HEK293 (cell line): ENCODE measurements around the gene DNAI7.

Experiments used
- CTCF ChIA-PET: fragments of 350-600 bp; formaldehyde crosslinking; extraction: SDS; loops from one replicate; lab custom pipeline; 2021; ENCODE audit warnings: antibody characterized with exemption; lab: Yijun Ruan, JAX
- POLR2A ChIA-PET: fragments of 300-600 bp; formaldehyde crosslinking; extraction: SDS; loops from one replicate; lab custom pipeline; 2020; ENCODE audit warnings: antibody characterized with exemption, inconsistent platforms; lab: Yijun Ruan, JAX
- H3K27ac ChIP-seq: fragments of 200-500 bp; sonication (Bioruptor generic); 2 replicates; pipeline ENCODE4 v1.5.1; 2014; ENCODE audit warnings: low read depth, low read length, control low read depth, inconsistent platforms; ENCODE audit errors: extremely low read depth
- H3K36me3 ChIP-seq, 2 experiments: fragments of 200-500 bp in 1 of 2; sonication (Bioruptor generic) in 1 of 2; 1 replicate in 1 of 2; 2 replicates in 1 of 2; pipeline ENCODE4 v1.5.1; 2014 to 2017; ENCODE audit warnings: inconsistent platforms in 2 of 2, low read length in 2 of 2; ENCODE audit not compliant: control insufficient read depth in 2 of 2, insufficient read depth in 1 of 2
- H3K4me1 ChIP-seq: fragments of 200-500 bp; sonication (Bioruptor generic); 2 replicates; pipeline ENCODE4 v1.5.1; 2014; ENCODE audit warnings: mild to moderate bottlenecking, low read length, inconsistent platforms; ENCODE audit not compliant: control insufficient read depth, insufficient read depth
- H3K4me3 ChIP-seq: 2 replicates; pipeline ENCODE4 v1.5.1; 2011; ENCODE audit warnings: low read depth, mild to moderate bottlenecking, control low read depth, low read length, moderate library complexity
- H3K9me3 ChIP-seq: fragments of 200-500 bp; sonication (Bioruptor generic); 2 replicates; pipeline ENCODE4 v1.5.1; 2014; ENCODE audit warnings: low read depth, low read length, inconsistent platforms; ENCODE audit not compliant: control insufficient read depth, insufficient read depth
- BCL11A ChIP-seq: fragments of 450-650 bp; formaldehyde crosslinking; IDR thresholded peaks from 2 replicates; pipeline ENCODE4 v1.5.1; 2016; ENCODE audit warnings: low read depth, missing biosample characterization, missing genetic modification characterization
- BCL11B ChIP-seq: fragments of 450-650 bp; formaldehyde crosslinking; IDR thresholded peaks from 2 replicates; pipeline ENCODE4 v1.5.1; 2016; ENCODE audit warnings: low read depth, missing biosample characterization, missing genetic modification characterization
- EGR2 ChIP-seq: fragments of 450-650 bp; formaldehyde crosslinking; IDR thresholded peaks from 2 replicates; pipeline ENCODE4 v1.5.1; 2016; ENCODE audit warnings: low read depth, missing biosample characterization, missing genetic modification characterization
- GLIS2 ChIP-seq: fragments of 450-650 bp; formaldehyde crosslinking; IDR thresholded peaks from 2 replicates; pipeline ENCODE4 v1.5.1; 2016; ENCODE audit warnings: missing biosample characterization, missing genetic modification characterization
- HOXD13 ChIP-seq: sonication (generic); formaldehyde crosslinking; IDR thresholded peaks from 2 replicates; pipeline ENCODE4 v1.8.0; 2022; ENCODE audit warnings: missing genetic modification reagents, borderline replicate concordance
- IKZF3 ChIP-seq: fragments of 450-650 bp; IDR thresholded peaks from 2 replicates; pipeline ENCODE4 v1.5.0; 2018; ENCODE audit warnings: missing biosample characterization, mild to moderate bottlenecking, missing genetic modification characterization, moderate library complexity
- OSR2 ChIP-seq: fragments of 450-650 bp; formaldehyde crosslinking; IDR thresholded peaks from 2 replicates; pipeline ENCODE4 v1.5.1; 2016; ENCODE audit warnings: missing biosample characterization, missing genetic modification characterization
- PRDM1 ChIP-seq: fragments of 450-650 bp; formaldehyde crosslinking; IDR thresholded peaks from 2 replicates; pipeline ENCODE4; 2016; ENCODE audit warnings: missing biosample characterization, missing genetic modification characterization
- SP2 ChIP-seq: fragments of 450-650 bp; formaldehyde crosslinking; IDR thresholded peaks from 2 replicates; pipeline ENCODE4 v1.5.1; 2016; ENCODE audit warnings: missing biosample characterization, missing genetic modification characterization
- TCF7L2 ChIP-seq: IDR thresholded peaks from 2 replicates; pipeline ENCODE4 v1.6.1; 2011; ENCODE audit warnings: low read depth, mild to moderate bottlenecking, inconsistent platforms, low read length, moderate library complexity, borderline replicate concordance
- YY2 ChIP-seq: fragments of 450-650 bp; formaldehyde crosslinking; IDR thresholded peaks from 2 replicates; pipeline ENCODE4 v1.5.1; 2016; ENCODE audit warnings: missing biosample characterization, missing genetic modification characterization
- ZBTB11 ChIP-seq: fragments of 450-650 bp; formaldehyde crosslinking; conservative IDR thresholded peaks from 2 replicates; pipeline ENCODE4 v1.5.1; 2016; ENCODE audit warnings: low read depth, missing biosample characterization, missing genetic modification characterization
- ZBTB48 ChIP-seq: fragments of 450-650 bp; formaldehyde crosslinking; IDR thresholded peaks from 2 replicates; pipeline ENCODE4 v1.5.1; 2016; ENCODE audit warnings: missing biosample characterization, missing genetic modification characterization
- ZBTB8A ChIP-seq: fragments of 450-650 bp; formaldehyde crosslinking; IDR thresholded peaks from 2 replicates; pipeline ENCODE4 v1.5.1; 2016; ENCODE audit warnings: missing biosample characterization, missing genetic modification characterization
- ZNF112 ChIP-seq: fragments of 450-650 bp; formaldehyde crosslinking; IDR thresholded peaks from 2 replicates; pipeline ENCODE4 v1.5.0; 2017; ENCODE audit warnings: missing biosample characterization, missing genetic modification characterization
- ZNF140 ChIP-seq: fragments of 450-650 bp; formaldehyde crosslinking; IDR thresholded peaks from 2 replicates; pipeline ENCODE4 v1.5.1; 2016; ENCODE audit warnings: missing biosample characterization, missing genetic modification characterization
- ZNF16 ChIP-seq: fragments of 450-650 bp; formaldehyde crosslinking; IDR thresholded peaks from 2 replicates; pipeline ENCODE4 v1.5.1; 2016; ENCODE audit warnings: low read depth, missing biosample characterization, missing genetic modification characterization
- ZNF174 ChIP-seq: fragments of 450-650 bp; formaldehyde crosslinking; IDR thresholded peaks from 2 replicates; pipeline ENCODE4 v1.5.0; 2017; ENCODE audit warnings: missing biosample characterization, mild to moderate bottlenecking, missing genetic modification characterization
- ZNF175 ChIP-seq: fragments of 450-650 bp; formaldehyde crosslinking; IDR thresholded peaks from 2 replicates; pipeline ENCODE4 v1.5.1; 2016; ENCODE audit warnings: missing biosample characterization, missing genetic modification characterization
- ZNF214 ChIP-seq: fragments of 450-650 bp; formaldehyde crosslinking; IDR thresholded peaks from 2 replicates; pipeline ENCODE4 v1.5.1; 2017; ENCODE audit warnings: missing biosample characterization, mild to moderate bottlenecking, missing genetic modification characterization, borderline replicate concordance
- ZNF266 ChIP-seq: fragments of 450-650 bp; formaldehyde crosslinking; IDR thresholded peaks from 2 replicates; pipeline ENCODE4 v1.5.1; 2016; ENCODE audit warnings: missing biosample characterization, missing genetic modification characterization, low read depth
- ZNF274 ChIP-seq, 2 experiments: fragments of 200-500 bp in 1 of 2; fragments of 450-650 bp in 1 of 2; sonication (Bioruptor generic) in 1 of 2; formaldehyde crosslinking in 1 of 2; IDR thresholded peaks; 2 replicates each; pipeline versions ENCODE4 v1.5.1 to v1.6.1; 2014 to 2016; ENCODE audit warnings: borderline replicate concordance in 1 of 2, inconsistent platforms in 1 of 2, low read length in 1 of 2, missing biosample characterization in 1 of 2, missing genetic modification characterization in 1 of 2
- ZNF302 ChIP-seq: fragments of 450-650 bp; formaldehyde crosslinking; IDR thresholded peaks from 2 replicates; pipeline ENCODE4 v1.5.1; 2016; ENCODE audit warnings: missing biosample characterization, missing genetic modification characterization, low read depth
- ZNF362 ChIP-seq: fragments of 450-650 bp; formaldehyde crosslinking; IDR thresholded peaks from 2 replicates; pipeline ENCODE4 v1.5.1; 2016; ENCODE audit warnings: missing biosample characterization, missing genetic modification characterization
- ZNF426 ChIP-seq: fragments of 450-650 bp; formaldehyde crosslinking; IDR thresholded peaks from 2 replicates; pipeline ENCODE4 v1.5.1; 2017; ENCODE audit warnings: missing biosample characterization, missing genetic modification characterization, mild to moderate bottlenecking, inconsistent platforms, moderate library complexity
- ZNF473 ChIP-seq: fragments of 450-650 bp; formaldehyde crosslinking; IDR thresholded peaks from 2 replicates; pipeline ENCODE4 v1.5.1; 2017; ENCODE audit warnings: missing biosample characterization, missing genetic modification characterization
- ZNF514 ChIP-seq: fragments of 450-650 bp; formaldehyde crosslinking; IDR thresholded peaks from 2 replicates; pipeline ENCODE4 v1.5.1; 2016; ENCODE audit warnings: missing biosample characterization, missing genetic modification characterization
- ZNF548 ChIP-seq: fragments of 450-650 bp; formaldehyde crosslinking; IDR thresholded peaks from 2 replicates; pipeline ENCODE4 v1.5.1; 2016; ENCODE audit warnings: missing biosample characterization, missing genetic modification characterization
- ZNF639 ChIP-seq: fragments of 450-650 bp; formaldehyde crosslinking; IDR thresholded peaks from 2 replicates; pipeline ENCODE4 v1.5.1; 2016; ENCODE audit warnings: missing biosample characterization, missing genetic modification characterization
- ZNF692 ChIP-seq: fragments of 450-650 bp; formaldehyde crosslinking; IDR thresholded peaks from 2 replicates; pipeline ENCODE4 v1.5.1; 2016; ENCODE audit warnings: missing biosample characterization, missing genetic modification characterization
- ZNF837 ChIP-seq: fragments of 450-650 bp; formaldehyde crosslinking; IDR thresholded peaks from 2 replicates; pipeline ENCODE4 v1.5.1; 2016; ENCODE audit warnings: missing biosample characterization, missing genetic modification characterization

DNAI7 gene

GRCh38 chr12:25126746-25127145 is 68.2 kb downstream of the DNAI7 start:
- no peaks in the 10 kb centered on the region for H3K9me3 ChIP-seq
- no peak overlapping the region for H3K27ac ChIP-seq
- no peak overlapping the region for H3K4me3 ChIP-seq
- ChIA-PET POLR2A (no interaction called here), CTCF (interaction anchor here (0.6 to 8.2 kb wide), 2 partner anchors 135 to 143 kb away, joined by 3 to 60 read pairs; no protein-coding TSS in a partner anchor)
- H3K4me1 ChIP-seq: no peaks in the 10 kb centered on the region
- no peaks in the 10 kb centered on the region for H3K36me3 ChIP-seq
- TF ChIP-seq YY2 (tag by site-specific recombination) (no peak), ZBTB11 (no peak), ZNF175 (tag by site-specific recombination) (no peak), ZNF174 (tag by site-specific recombination) (no peak), HOXD13 (CRISPR knock-in tag) (no peak), ZNF473 (tag by site-specific recombination) (no peak), ZNF514 (tag by site-specific recombination) (no peak), BCL11A (tag by site-specific recombination) (no peak), EGR2 (tag by site-specific recombination) (no peak), ZBTB48 (tag by site-specific recombination) (no peak), ZNF140 (no peak), SP2 (tag by site-specific recombination) (no peak), IKZF3 (tag by site-specific recombination) (no peak), BCL11B (tag by site-specific recombination) (no peak), ZNF274 (IDR thresholded peaks at IDR 0.05; ENCODE audit: low read length) (no peak), ZNF274 (tag by site-specific recombination; IDR thresholded peaks at IDR 0.05; ENCODE audit: borderline replicate concordance) (no peak), ZNF16 (tag by site-specific recombination) (no peak), PRDM1 (tag by site-specific recombination) (no peak), ZNF214 (tag by site-specific recombination) (no peak), ZNF362 (tag by site-specific recombination) (no peak), ZNF837 (no peak)

GRCh38 chr12:25126101-25126500 is 68.9 kb downstream of the DNAI7 start:
- Histone ChIP-seq H3K4me1 (no peaks in the 10 kb centered on the region), H3K9me3 (no peaks in the 10 kb centered on the region), H3K27ac (no peak overlapping the region), H3K36me3 (no peaks in the 10 kb centered on the region), H3K4me3 (no peak overlapping the region)
- CTCF ChIA-PET: interaction anchor here (8.2 kb wide), 1 partner anchor 134 kb away, joined by 60 read pairs; no protein-coding TSS in a partner anchor
- POLR2A ChIA-PET: no interaction called here
- TF ChIP-seq ZNF214 (tag by site-specific recombination) (no peak), ZNF426 (tag by site-specific recombination) (no peak), ZBTB8A (tag by site-specific recombination) (no peak), GLIS2 (no peak), TCF7L2 (no peak), ZNF112 (tag by site-specific recombination) (no peak), ZNF548 (tag by site-specific recombination) (no peak), OSR2 (no peak), ZNF692 (tag by site-specific recombination) (no peak), ZNF302 (tag by site-specific recombination) (no peak), ZNF266 (no peak), ZNF639 (tag by site-specific recombination) (no peak)
